Measurements from ENCODE around the gene FGFR2. TPM values are rescaled to one million over a fixed set of nuclear protein-coding genes. Genes with fewer than 3 reads are reported as not detected.

The FGFR2 gene
- total and polyA plus RNA-seq, 2 experiments from 2014 or later = 41.3 to 90.4 TPM

GRCh38 chr10:121449482-121449924, 148.7 kb downstream of the FGFR2 start:
- WGBS (ENCODE audit: low lambda C conversion rate, missing lambda C conversion rate) = 70% methylated on average over 4 of the region's 4 CpGs
- H3K27ac ChIP-seq = peak overlapping the region; percentile 59

DNA sequence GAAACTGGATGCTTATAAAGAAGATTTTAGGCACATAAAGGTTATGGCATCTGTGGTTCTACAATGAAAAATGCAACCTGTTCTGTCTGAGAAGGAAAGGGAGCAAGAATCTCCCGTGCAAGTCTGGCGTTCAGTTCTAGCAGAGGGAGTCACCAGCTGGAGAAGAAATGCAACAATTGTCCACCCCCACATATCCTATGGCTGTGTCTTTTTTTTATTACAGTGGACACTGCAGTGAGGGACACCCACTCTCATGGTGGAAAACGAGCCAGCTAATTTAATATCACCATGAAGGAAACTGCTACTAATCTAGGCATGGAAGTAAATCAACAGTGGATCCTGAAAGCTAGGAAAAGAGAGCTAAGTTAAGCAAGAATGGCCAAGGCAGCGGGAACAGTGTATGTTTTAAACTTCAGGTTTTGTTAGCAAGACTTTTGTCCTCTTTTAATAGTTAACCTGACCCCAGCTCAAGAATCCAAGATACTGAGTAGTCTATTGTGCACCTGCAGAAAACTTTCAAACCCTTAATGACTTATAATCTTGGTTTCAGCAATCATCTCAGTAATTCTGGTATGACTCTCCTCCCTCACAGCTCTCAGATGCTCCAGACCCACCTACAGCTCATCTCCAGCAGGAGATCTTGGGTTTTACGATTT, 149.3 kb downstream of the FGFR2 start:
- Histone ChIP-seq H3K9me2 (replicated peaks; ENCODE audit: insufficient read depth) (no peaks in the 10 kb centered on the region), H2AFZ (no peak overlapping the region), H3K27me3 (no peaks in the 10 kb centered on the region), H3K4me2 (peak overlapping the region; percentile 54), H3K36me3 (replicated peaks; ENCODE audit: insufficient read depth, low read depth) (no peaks in the 10 kb centered on the region), H3K4me1 (ENCODE audit: insufficient read depth) (peaks cover 26% of the 10 kb centered on the region), H3K9me3 (ENCODE audit: low read depth) (no peaks in the 10 kb centered on the region), H3K79me2 (no peaks in the 10 kb centered on the region), H3K27ac (peak overlapping the region; percentile 72), H3K4me3 (no peak overlapping the region), H4K20me1 (ENCODE audit: insufficient read depth, poor library complexity, severe bottlenecking) (no peaks in the 10 kb centered on the region)
- 37% methylated on average over 5 of the region's 5 CpGs for WGBS (ENCODE audit: low lambda C conversion rate, missing lambda C conversion rate)
- TF ChIP-seq CTCF (IDR thresholded peaks at IDR 0.05; ENCODE audit: poor library complexity) = no peak
- no peak for TF ChIP-seq EZH2phosphoT487 (IDR thresholded peaks at IDR 0.05; ENCODE audit: low read depth, severe bottlenecking, unreplicated experiment)
- TF ChIP-seq EZH2 (IDR thresholded peaks at IDR 0.05; ENCODE audit: borderline replicate concordance) = no peak
- no peak for DNase-seq (ENCODE audit: low spot score)

More at GRCh38 chr10:121449482-121449924, 148.7 kb downstream of the FGFR2 start:
- Histone ChIP-seq H4K20me1 (ENCODE audit: insufficient read depth, poor library complexity, severe bottlenecking) (no peaks in the 10 kb centered on the region), H3K9me3 (ENCODE audit: low read depth) (no peaks in the 10 kb centered on the region), H3K9me2 (replicated peaks; ENCODE audit: insufficient read depth) (no peaks in the 10 kb centered on the region), H2AFZ (no peak overlapping the region), H3K4me2 (peak overlapping the region; percentile 54), H3K4me3 (no peak overlapping the region), H3K27me3 (no peaks in the 10 kb centered on the region), H3K4me1 (ENCODE audit: insufficient read depth) (peaks cover 26% of the 10 kb centered on the region), H3K79me2 (no peaks in the 10 kb centered on the region), H3K36me3 (replicated peaks; ENCODE audit: insufficient read depth, low read depth) (no peaks in the 10 kb centered on the region)
- DNase-seq (ENCODE audit: low spot score) = no peak
- no peak for TF ChIP-seq EZH2phosphoT487 (IDR thresholded peaks at IDR 0.05; ENCODE audit: low read depth, severe bottlenecking, unreplicated experiment)
- TF ChIP-seq EZH2 (IDR thresholded peaks at IDR 0.05; ENCODE audit: borderline replicate concordance) = no peak
- TF ChIP-seq CTCF (IDR thresholded peaks at IDR 0.05; ENCODE audit: poor library complexity) = no peak

- H3K27me3 ChIP-seq = no peaks in the 10 kb centered on the region
Observed at GRCh38 chr10:121444520-121445165, 153.6 kb downstream of the FGFR2 start.

More at GRCh38 chr10:121444520-121445165, 153.6 kb downstream of the FGFR2 start:
- peaks cover under 1% of the 10 kb centered on the region for H3K4me1 ChIP-seq (ENCODE audit: insufficient read depth)
- no peak overlapping the region for H2AFZ ChIP-seq
- H3K9me3 ChIP-seq (ENCODE audit: low read depth) = no peaks in the 10 kb centered on the region
- TF ChIP-seq EZH2phosphoT487 (IDR thresholded peaks at IDR 0.05; ENCODE audit: low read depth, severe bottlenecking, unreplicated experiment) (no peak), EZH2 (IDR thresholded peaks at IDR 0.05; ENCODE audit: borderline replicate concordance) (no peak), CTCF (IDR thresholded peaks at IDR 0.05; ENCODE audit: poor library complexity) (no peak)
- no peak overlapping the region for H3K27ac ChIP-seq
- no peak for DNase-seq (ENCODE audit: low spot score)
- H3K79me2 ChIP-seq = no peaks in the 10 kb centered on the region
- no peaks in the 10 kb centered on the region for H4K20me1 ChIP-seq (ENCODE audit: insufficient read depth, poor library complexity, severe bottlenecking)
- no peak overlapping the region for H3K4me3 ChIP-seq
- no peak overlapping the region for H3K4me2 ChIP-seq
- WGBS (ENCODE audit: low lambda C conversion rate, missing lambda C conversion rate) = 78% methylated on average over 8 of the region's 8 CpGs
- H3K9me2 ChIP-seq (replicated peaks; ENCODE audit: insufficient read depth) = no peaks in the 10 kb centered on the region
- H3K36me3 ChIP-seq (replicated peaks; ENCODE audit: insufficient read depth, low read depth) = no peaks in the 10 kb centered on the region
